Activated T-cell treated with anti-CD3 and anti-CD28 coated beads, Interleukin-2, amount 50 U/mL, for 1 hour (primary cell): ENCODE data around the gene SGCA.

Experiments
- DNase-seq: peaks from one replicate; pipeline ENCODE4 v3.0.0-alpha.2; 2020

Gene SGCA

GRCh38 chr17:50183421-50183994, 17.7 kb downstream of the SGCA start:
- no peak for DNase-seq

GRCh38 chr17:50184064-50184463, 18.3 kb downstream of the SGCA start:
- DNase-seq = no peak

- DNase-seq = no peak
These were observed 19.0 kb downstream of the SGCA start for GRCh38 chr17:50184611-50185398.

GRCh38 chr17:50185631-50186471, 20.0 kb downstream of the SGCA start:
- no peak for DNase-seq

GRCh38 chr17:50186661-50187393, 21.0 kb downstream of the SGCA start:
- DNase-seq = no peak

GRCh38 chr17:50187394-50187725, 21.6 kb downstream of the SGCA start:
- DNase-seq = no peak

GRCh38 chr17:50187751-50188530, 22.1 kb downstream of the SGCA start:
- DNase-seq = no peak

- DNase-seq = no peak
These were observed 22.7 kb downstream of the SGCA start for GRCh38 chr17:50188531-50188920.

- no peak for DNase-seq
These were observed 23.2 kb downstream of the SGCA start for GRCh38 chr17:50188921-50189549.

- no peak for DNase-seq
These were observed 23.9 kb downstream of the SGCA start for GRCh38 chr17:50189550-50190292.

- DNase-seq = no peak
These were observed 24.4 kb downstream of the SGCA start for GRCh38 chr17:50190293-50190602.

- DNase-seq = no peak
These were observed 25.0 kb downstream of the SGCA start for GRCh38 chr17:50190603-50191358.

- DNase-seq = no peak
These were observed 25.7 kb downstream of the SGCA start for GRCh38 chr17:50191359-50192143.

GRCh38 chr17:50192144-50192617, 26.4 kb downstream of the SGCA start:
- DNase-seq = no peak

GRCh38 chr17:50192618-50193291, 26.9 kb downstream of the SGCA start:
- DNase-seq = no peak

GRCh38 chr17:50194140-50194933, 28.5 kb downstream of the SGCA start:
- no peak for DNase-seq

GRCh38 chr17:50194934-50195865, 29.4 kb downstream of the SGCA start:
- no peak for DNase-seq
